Measurements from ENCODE around the gene TRIM43B. TPM values are rescaled to one million over a fixed set of nuclear protein-coding genes. Genes with fewer than 3 reads are reported as not detected.
"Not testable (repeated sequence)": the region's sequence is repeated elsewhere in the genome, so short reads cannot be mapped to it uniquely, and the experiment has no call there.

The TRIM43B gene
- total RNA-seq: not detected
- 0 reads per million in 2 donors for total RNA-seq

DNA sequence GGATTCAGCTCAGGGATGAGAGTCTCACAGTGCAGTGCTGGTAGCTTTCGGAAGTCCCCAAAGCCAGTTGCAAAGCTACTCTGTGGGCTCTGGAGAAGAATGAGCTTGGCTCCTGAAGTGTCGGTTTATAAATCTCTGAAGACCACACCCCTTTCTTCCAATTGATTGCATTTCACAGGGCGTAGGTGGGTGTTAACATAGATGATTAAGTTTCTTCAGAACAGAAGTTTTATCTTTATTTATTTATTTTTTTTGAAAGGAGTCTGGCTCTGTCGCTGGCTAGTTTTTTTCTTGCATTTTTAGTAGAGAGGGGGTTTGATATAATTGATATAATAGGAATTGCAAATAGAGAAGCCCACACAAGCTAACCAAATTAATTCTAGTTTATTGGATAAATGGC, at the start of gene TRIM43B:
TRIM43B (minus strand) TSS at position 101 of the 400 bp plus-strand sequence. CDS start 2,040 bp downstream, outside the sequence.
- not testable (repeated sequence) for H3K9me3 ChIP-seq (ENCODE audit: control insufficient read depth, low read length, poor library complexity, severe bottlenecking); H3K27me3 Mint-ChIP-seq; DNase-seq; H3K4me3 Mint-ChIP-seq; ATAC-seq; H3K4me1 Mint-ChIP-seq; H3K27ac Mint-ChIP-seq; H3K36me3 Mint-ChIP-seq (ENCODE audit: low read depth)

DNA sequence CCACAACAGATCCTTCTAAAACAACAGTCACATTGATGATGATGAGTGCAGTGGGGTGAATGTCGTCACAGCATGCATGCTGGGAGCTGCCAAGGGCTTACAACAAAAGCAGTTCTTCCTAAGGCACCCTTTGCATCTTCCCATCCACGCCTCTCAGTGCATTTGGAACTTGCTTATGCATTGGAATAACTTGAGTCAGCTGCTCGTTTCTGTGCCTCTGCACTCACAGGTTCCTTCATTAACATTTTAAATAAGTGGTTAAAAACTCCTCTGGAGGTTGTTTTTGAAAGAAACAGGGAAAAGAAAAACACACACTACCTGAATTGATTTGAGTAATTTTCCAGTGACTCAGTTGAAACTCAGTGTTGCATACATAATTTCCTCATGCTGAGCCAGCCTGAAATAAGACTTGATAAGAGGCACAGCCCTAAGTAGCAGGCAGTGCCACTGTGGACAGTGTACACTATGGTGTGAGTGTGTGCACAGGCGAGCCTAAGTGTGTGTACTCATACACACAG, 46.8 kb upstream of the TRIM43B start:
- no peaks in the 10 kb centered on the region for H3K27me3 Mint-ChIP-seq
- DNase-seq (no peak), ATAC-seq (no peak)
- peaks cover 2% of the 10 kb centered on the region for H3K36me3 Mint-ChIP-seq (ENCODE audit: low read depth)
- H3K4me3 Mint-ChIP-seq: no peak overlapping the region
- H3K9me3 ChIP-seq (ENCODE audit: control insufficient read depth, low read length, poor library complexity, severe bottlenecking): no peaks in the 10 kb centered on the region
- no peak overlapping the region for H3K27ac Mint-ChIP-seq
- H3K4me1 Mint-ChIP-seq: peaks cover 2% of the 10 kb centered on the region

DNA sequence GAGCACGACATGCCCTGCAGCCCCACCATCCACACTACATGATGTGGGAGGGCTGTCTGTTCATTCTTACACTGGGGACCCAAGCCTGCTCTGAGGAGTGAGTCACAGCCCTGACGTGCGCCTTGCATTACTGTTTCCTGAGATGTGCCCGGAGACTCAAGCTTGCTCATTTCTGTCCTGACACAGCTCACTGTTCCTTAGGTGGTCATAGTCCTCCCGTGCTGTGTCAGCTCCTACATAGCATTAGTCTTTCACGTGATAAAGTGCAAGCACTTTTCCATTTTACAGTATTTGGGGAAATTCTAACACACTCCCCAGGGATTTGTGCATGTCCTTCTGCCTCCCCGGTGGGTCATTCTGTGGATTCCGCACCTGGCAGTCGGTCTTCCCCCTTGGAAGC, 46.2 kb upstream of the TRIM43B start:
- Mint-ChIP-seq H3K4me3 (no peak overlapping the region), H3K4me1 (peaks cover 6% of the 10 kb centered on the region), H3K27me3 (no peaks in the 10 kb centered on the region), H3K36me3 (ENCODE audit: low read depth) (peaks cover 2% of the 10 kb centered on the region), H3K27ac (no peak overlapping the region)
- ATAC-seq: no peak
- no peaks in the 10 kb centered on the region for H3K9me3 ChIP-seq (ENCODE audit: control insufficient read depth, low read length, poor library complexity, severe bottlenecking)
- DNase-seq: no peak

DNA sequence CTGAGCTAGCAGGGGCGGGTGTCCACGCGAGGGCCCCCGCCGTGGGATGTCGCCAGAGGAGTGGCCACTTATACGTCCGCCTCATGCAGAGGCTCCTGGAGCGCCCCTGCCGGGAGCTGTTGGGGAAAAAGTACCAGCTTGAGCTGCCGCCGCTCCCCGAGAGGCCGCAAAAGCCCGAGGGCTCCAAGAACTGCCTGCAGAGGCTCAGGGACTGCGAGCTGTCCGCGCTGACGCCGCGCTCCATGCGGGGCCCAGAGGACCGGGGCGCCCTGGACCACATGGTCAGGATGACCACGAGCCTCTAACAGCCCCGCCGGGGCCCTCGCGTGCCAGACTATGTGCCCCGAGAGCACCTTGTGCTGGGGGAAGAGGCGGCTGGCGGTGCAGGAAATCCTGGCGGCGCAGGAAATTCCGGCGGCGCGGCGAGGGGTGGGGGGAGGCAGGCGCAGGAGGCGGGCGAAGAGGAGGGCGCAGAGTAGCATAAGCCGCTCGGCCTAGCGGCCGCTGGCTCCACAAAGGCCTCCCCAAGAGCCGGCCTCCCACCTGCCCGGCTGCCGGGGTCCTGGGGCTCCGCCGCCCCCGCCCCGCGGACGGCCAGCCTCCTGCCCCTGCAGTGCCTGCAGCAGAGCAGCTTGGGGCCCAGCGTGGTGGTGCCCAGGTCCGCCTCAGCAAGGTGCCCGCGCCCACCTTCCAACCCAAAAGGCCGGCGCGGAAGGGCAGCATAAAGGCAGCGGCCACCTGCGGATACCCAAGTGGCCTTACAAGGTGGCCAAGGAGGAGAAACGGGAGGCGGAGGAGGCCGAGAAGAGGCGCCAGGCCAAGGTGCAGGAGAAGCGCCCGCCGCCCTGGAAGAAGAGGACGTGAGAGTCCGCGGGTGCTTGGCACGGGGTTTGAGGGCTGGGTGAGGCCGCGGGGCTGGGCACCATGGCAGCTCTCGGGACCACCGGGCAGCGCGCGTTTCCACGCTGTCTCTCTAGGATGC, 42.1 kb upstream of the TRIM43B start:
- peak overlapping the region; percentile 62 for H3K27ac Mint-ChIP-seq
- peaks cover 6% of the 10 kb centered on the region for H3K4me1 Mint-ChIP-seq
- no peaks in the 10 kb centered on the region for H3K27me3 Mint-ChIP-seq
- peak; percentile 83 for ATAC-seq
- peaks cover 2% of the 10 kb centered on the region for H3K36me3 Mint-ChIP-seq (ENCODE audit: low read depth)
- peak; percentile 19 to 38 (median 36) for DNase-seq
- H3K4me3 Mint-ChIP-seq: peak overlapping the region; percentile 87
- H3K9me3 ChIP-seq (ENCODE audit: control insufficient read depth, low read length, poor library complexity, severe bottlenecking): no peaks in the 10 kb centered on the region

DNA sequence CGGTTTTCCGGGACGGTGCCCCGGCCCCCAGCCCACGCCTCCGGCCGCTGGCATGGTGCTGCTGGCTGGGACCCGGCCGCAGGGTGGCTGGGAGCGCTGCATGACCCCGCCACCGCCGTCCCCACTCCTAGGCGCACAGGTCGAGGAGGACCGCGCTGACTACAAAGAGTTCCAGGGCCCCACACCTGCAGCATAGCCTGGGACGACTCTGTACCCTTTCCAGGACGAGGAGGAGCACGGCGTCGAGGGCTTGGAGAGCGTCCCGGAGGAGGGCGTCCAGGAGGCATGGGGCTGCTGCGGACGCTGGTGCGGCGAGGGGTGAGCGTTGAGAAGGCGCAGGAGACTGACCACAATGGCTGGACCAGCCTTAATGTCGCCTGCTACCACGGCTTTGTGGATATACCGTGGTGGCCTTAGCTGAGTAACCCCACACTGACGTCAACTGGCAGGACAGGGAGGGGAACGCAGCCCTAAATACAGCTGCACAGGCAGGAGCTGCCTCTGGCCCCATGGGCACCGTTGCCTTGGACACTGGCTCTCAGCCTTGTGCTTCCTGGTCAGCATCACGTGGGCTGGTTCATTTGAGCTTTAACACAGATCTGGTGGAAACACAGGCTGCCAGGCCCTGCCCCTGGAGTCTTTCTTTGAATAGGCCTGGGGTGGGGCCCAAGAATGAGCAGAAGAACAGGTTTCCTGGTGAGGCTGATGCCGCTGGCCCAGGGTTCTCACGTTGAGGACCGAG, 40.9 kb upstream of the TRIM43B start:
- no peak for DNase-seq
- H3K27me3 Mint-ChIP-seq: no peaks in the 10 kb centered on the region
- ATAC-seq: no peak
- H3K9me3 ChIP-seq (ENCODE audit: control insufficient read depth, low read length, poor library complexity, severe bottlenecking): no peaks in the 10 kb centered on the region
- peak overlapping the region; percentile 87 for H3K4me3 Mint-ChIP-seq
- H3K27ac Mint-ChIP-seq: peak overlapping the region; percentile 62
- peaks cover 6% of the 10 kb centered on the region for H3K4me1 Mint-ChIP-seq
- peaks cover 2% of the 10 kb centered on the region for H3K36me3 Mint-ChIP-seq (ENCODE audit: low read depth)

DNA sequence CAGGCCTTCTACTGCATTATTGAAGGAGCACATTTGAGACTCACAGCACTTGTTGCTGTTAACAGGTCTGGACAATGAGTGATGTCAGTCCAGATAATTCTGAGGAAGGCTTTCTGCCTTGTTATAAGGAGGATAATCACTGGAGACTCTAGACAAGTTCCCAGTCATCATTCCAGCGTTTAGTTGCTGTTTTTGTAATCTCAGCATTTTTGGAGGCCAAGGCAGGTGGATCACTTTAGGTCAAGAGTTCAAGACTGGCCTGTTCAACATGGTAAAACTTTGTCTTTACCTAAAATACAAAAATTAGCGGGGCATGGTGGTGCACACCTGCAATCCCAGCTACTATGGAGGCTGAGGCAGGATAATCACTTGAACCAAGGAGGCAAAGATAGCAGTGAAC, 39.6 kb upstream of the TRIM43B start:
- Mint-ChIP-seq H3K4me3 (no peak overlapping the region), H3K27me3 (no peaks in the 10 kb centered on the region)
- ATAC-seq: no peak

DNA sequence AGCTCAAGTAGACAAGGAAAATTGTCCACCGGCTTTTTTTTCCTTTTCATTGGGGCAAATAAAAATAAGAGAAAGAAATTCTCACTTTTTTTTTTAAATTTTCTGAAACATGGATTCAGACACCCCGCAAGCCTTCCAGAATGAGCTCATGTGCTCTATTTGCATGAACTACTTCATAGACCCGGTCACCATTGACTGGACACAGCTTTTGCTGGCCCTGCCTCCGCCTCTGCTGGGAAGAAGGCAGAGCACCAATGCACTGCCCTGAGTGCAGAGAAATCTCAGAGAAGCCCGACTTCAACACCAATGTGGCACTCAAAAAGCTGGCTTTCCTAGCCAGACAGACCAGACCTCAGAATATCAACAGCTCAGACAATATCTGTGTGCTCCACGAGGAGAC, 30.2 kb upstream of the TRIM43B start:
- H3K4me1 Mint-ChIP-seq: no peaks in the 10 kb centered on the region
- H3K27ac Mint-ChIP-seq: no peak overlapping the region
- H3K27me3 Mint-ChIP-seq: peaks cover 15% of the 10 kb centered on the region
- ATAC-seq (no peak), DNase-seq (no peak)
- H3K36me3 Mint-ChIP-seq (ENCODE audit: low read depth): peaks cover 2% of the 10 kb centered on the region
- no peak overlapping the region for H3K4me3 Mint-ChIP-seq
- no peaks in the 10 kb centered on the region for H3K9me3 ChIP-seq (ENCODE audit: control insufficient read depth, low read length, poor library complexity, severe bottlenecking)

More for the DNA sequence above, 39.6 kb upstream of the TRIM43B start:
- Mint-ChIP-seq H3K27ac (no peak overlapping the region), H3K36me3 (ENCODE audit: low read depth) (peaks cover 4% of the 10 kb centered on the region), H3K4me1 (peaks cover 6% of the 10 kb centered on the region)
- DNase-seq: no peak
- no peaks in the 10 kb centered on the region for H3K9me3 ChIP-seq (ENCODE audit: control insufficient read depth, low read length, poor library complexity, severe bottlenecking)

DNA sequence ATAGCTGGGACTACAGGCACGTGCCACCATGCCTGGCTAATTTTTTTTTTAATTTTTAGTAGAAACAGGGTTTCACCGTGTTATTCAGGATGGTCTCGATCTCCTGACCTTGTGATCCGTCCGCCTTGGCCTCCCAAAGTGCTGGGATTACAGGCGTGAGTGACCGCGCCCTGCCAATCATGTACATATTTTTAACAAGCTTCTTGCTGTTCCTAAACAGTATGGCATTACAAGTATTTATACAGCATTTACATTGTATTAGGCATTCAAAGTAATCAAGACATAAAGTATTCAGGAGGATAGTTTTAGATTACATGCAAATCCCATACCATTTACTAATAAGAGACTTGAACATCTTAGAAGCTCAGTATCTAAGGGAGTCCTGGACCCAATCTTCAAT, 29.7 kb upstream of the TRIM43B start:
- not testable (repeated sequence) for H3K4me1 Mint-ChIP-seq; H3K4me3 Mint-ChIP-seq; H3K27ac Mint-ChIP-seq; ATAC-seq; H3K9me3 ChIP-seq (ENCODE audit: control insufficient read depth, low read length, poor library complexity, severe bottlenecking); H3K36me3 Mint-ChIP-seq (ENCODE audit: low read depth); DNase-seq
- H3K27me3 Mint-ChIP-seq: peaks cover 15% of the 10 kb centered on the region

DNA sequence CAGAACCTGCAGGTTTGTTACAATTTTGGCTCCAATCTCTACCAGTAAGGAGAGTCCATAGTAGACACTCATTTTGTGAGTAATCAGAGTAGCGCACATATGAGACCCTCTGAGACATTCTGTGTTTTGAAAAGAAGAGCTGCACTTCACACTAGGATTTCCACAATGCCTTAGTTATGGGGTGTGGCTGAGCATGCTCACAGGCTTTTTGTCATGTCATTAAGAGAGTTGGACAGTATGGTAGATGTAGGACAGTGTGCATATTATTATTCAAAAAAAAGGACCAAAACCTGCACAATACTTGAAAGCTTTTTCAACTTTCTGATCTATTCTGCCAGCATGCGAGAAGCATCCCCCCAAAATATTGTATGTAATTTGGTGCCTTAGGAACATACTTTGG, 24.9 kb upstream of the TRIM43B start:
- no peaks in the 10 kb centered on the region for H3K9me3 ChIP-seq (ENCODE audit: control insufficient read depth, low read length, poor library complexity, severe bottlenecking)
- Mint-ChIP-seq H3K27me3 (peaks cover 27% of the 10 kb centered on the region), H3K4me1 (no peaks in the 10 kb centered on the region), H3K36me3 (ENCODE audit: low read depth) (no peaks in the 10 kb centered on the region), H3K27ac (no peak overlapping the region), H3K4me3 (no peak overlapping the region)
- DNase-seq (no peak), ATAC-seq (no peak)

DNA sequence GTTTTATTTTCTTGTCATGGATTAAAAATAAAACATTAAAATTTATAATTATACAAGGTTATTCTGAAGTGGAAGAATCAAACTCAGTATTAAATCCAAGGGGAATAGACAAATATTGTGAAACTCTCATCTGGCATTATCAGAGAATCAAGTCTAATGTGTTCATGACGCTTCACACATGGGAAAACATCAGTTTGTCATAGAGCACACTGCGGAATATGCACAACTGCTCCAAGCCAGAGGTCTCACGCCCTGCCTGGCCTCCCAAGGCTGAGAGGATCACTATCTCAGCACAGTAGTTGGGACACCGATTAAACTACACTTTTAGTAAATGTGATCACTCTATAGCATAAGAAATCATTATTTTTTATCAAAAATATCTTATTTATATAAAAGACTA, 20.7 kb upstream of the TRIM43B start:
- ATAC-seq: no peak
- H3K9me3 ChIP-seq (ENCODE audit: control insufficient read depth, low read length, poor library complexity, severe bottlenecking): no peaks in the 10 kb centered on the region
- Mint-ChIP-seq H3K27me3 (peaks cover 38% of the 10 kb centered on the region), H3K27ac (no peak overlapping the region), H3K36me3 (ENCODE audit: low read depth) (no peaks in the 10 kb centered on the region), H3K4me1 (no peaks in the 10 kb centered on the region), H3K4me3 (no peak overlapping the region)
- DNase-seq: no peak

DNA sequence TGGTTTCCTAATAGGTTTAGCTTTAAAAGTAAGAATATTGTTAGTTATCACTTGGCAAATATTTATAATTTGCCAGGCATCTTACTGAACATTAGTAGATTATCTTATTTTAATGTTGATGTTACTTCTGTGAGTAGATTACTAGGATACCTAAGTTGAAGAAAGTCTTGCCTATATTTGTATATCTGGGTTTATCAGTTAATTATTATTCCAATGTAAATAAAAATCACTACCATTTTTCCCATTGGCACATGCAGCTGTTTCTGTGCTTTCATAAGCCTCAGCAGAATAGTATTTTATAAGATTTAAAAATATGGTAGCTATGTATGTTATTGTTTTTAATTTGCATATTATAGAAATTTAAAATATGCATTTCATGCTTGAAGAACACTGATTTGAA, 16.3 kb upstream of the TRIM43B start:
- H3K36me3 Mint-ChIP-seq (ENCODE audit: low read depth): no peaks in the 10 kb centered on the region
- H3K4me1 Mint-ChIP-seq: no peaks in the 10 kb centered on the region
- ATAC-seq (no peak), DNase-seq (no peak)
- H3K9me3 ChIP-seq (ENCODE audit: control insufficient read depth, low read length, poor library complexity, severe bottlenecking): no peaks in the 10 kb centered on the region
- H3K27me3 Mint-ChIP-seq: peaks cover 25% of the 10 kb centered on the region
- no peak overlapping the region for H3K4me3 Mint-ChIP-seq
- H3K27ac Mint-ChIP-seq: no peak overlapping the region

DNA sequence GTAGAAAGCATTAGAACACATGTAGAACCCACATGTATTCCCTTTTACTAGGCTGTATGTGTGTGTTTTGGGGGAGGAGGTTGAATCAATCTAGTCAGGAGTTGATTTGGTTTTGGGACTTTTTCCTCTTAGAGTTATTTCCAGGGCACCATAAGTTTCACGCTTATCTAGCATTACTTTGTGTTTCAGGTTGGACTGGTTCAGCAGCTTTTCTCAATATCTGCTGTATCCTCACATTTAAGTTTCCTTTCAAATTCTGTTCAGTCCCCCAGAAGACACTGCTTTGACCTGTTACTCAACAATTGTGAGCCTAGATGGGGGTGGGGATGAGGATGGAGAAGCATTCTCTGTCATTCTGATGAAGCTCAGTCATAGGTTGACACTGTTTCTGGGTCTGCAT, 7.5 kb upstream of the TRIM43B start:
- not testable (repeated sequence) for H3K36me3 Mint-ChIP-seq (ENCODE audit: low read depth); DNase-seq; ATAC-seq; H3K9me3 ChIP-seq (ENCODE audit: control insufficient read depth, low read length, poor library complexity, severe bottlenecking); H3K27ac Mint-ChIP-seq; H3K4me3 Mint-ChIP-seq; H3K27me3 Mint-ChIP-seq; H3K4me1 Mint-ChIP-seq

DNA sequence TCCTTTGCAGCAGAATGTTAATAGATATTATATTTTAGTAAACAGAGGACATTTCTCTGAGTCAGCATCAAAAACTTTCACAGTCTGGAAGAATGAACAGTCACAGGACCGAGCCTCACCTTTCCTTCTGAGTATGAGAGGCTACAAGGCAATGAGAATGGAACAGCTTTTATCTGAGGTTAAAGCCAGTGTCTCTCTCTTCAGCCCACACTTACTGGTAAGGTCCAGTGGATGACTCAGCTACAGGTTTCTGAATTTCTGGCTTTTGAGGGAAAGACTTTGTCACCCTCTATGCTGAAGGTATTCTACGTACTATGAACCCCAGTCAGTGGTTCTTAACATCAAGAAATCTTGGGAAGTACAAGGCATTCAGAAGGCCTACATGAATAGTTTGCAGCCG, 9.5 kb downstream of the TRIM43B start:
- not testable (repeated sequence) for ATAC-seq; H3K27ac Mint-ChIP-seq; H3K36me3 Mint-ChIP-seq (ENCODE audit: low read depth); H3K9me3 ChIP-seq (ENCODE audit: control insufficient read depth, low read length, poor library complexity, severe bottlenecking); H3K4me1 Mint-ChIP-seq; H3K4me3 Mint-ChIP-seq; H3K27me3 Mint-ChIP-seq; DNase-seq

Data from T-helper 17 cell (primary cell).